NB4 (cell line): ENCODE results near the gene FXYD4.

Experiments used
- MYC ChIP-seq: IDR thresholded peaks from 2 replicates; pipeline ENCODE4 v1.6.1; 2011; ENCODE audit warnings: low read depth, low read length
- POLR2A ChIP-seq: IDR thresholded peaks from 2 replicates; pipeline ENCODE4 v1.6.1; 2011; ENCODE audit warnings: mild to moderate bottlenecking; ENCODE audit not compliant: insufficient read length; ENCODE audit errors: extremely low read depth
- TF ChIP-seq, protein P1 (sequence below): IDR thresholded peaks from one replicate; pipeline ENCODE4 v1.5.1; 2012; ENCODE audit warnings: low read depth, low read length

DNA sequence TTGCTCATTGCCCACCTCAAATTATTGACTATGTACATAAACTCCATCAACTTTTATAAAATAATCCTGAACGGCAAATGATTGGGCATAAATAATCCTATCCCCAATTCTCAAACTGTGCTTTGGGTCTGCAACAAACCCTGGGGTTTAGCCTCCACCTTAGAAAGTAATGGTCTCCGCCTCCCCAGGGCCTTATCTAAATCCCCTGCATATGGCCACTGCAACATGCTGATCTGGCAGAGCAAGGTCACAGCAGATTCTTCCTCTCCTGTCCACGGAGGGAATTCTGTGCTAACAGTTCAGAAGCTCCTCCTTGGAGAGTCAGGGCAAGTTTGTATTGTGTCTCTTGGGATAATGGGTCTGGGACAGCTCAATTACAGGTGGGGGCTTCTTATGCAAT is 18.4 kb downstream of the FXYD4 start:
- TF ChIP-seq, protein P1, sequence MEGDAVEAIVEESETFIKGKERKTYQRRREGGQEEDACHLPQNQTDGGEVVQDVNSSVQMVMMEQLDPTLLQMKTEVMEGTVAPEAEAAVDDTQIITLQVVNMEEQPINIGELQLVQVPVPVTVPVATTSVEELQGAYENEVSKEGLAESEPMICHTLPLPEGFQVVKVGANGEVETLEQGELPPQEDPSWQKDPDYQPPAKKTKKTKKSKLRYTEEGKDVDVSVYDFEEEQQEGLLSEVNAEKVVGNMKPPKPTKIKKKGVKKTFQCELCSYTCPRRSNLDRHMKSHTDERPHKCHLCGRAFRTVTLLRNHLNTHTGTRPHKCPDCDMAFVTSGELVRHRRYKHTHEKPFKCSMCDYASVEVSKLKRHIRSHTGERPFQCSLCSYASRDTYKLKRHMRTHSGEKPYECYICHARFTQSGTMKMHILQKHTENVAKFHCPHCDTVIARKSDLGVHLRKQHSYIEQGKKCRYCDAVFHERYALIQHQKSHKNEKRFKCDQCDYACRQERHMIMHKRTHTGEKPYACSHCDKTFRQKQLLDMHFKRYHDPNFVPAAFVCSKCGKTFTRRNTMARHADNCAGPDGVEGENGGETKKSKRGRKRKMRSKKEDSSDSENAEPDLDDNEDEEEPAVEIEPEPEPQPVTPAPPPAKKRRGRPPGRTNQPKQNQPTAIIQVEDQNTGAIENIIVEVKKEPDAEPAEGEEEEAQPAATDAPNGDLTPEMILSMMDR = no peak
- TF ChIP-seq POLR2A (no peak), MYC (no peak)
